ENCODE data around the gene HCK.

DNA sequence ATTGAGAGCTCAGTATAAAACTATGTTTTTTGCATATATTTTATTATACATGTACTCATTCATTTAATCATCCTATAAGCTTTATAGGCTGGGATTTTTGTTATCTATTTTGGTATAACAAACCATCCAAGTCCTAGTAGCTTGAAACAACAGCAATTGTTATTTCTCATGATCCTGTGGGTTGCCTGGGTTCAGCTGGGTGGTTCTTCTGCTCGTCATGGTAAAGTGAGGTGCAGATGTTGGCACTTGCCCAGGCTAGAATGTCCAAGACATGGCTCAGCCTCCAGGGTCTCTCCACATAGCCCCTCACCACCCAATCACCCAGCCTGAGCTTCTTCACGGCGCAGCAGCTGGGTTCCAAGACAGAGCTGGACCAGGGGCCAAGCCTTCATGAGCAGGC lies 36.7 kb downstream of the HCK start:
- TF ChIP-seq EZH2 (IDR thresholded peaks at IDR 0.05) (no peak), POLR2AphosphoS5 (IDR thresholded peaks at IDR 0.05; ENCODE audit: borderline replicate concordance, low read depth, low read length) (no peak), FOXP2 (optimal IDR thresholded peaks at IDR 0.05; ENCODE audit: control extremely low read depth, extremely low read length, insufficient read depth) (no peak)
